MCF 10A (cell line): ENCODE data around the gene SUGT1. TPM values are rescaled to one million over a fixed set of nuclear protein-coding genes. Genes with fewer than 3 reads are reported as not detected.

ENCODE experiments used
- BruUV-seq: library from RNA; stranded (reverse); fragments of 400-500 nt; replicated peaks from 2 replicates; lab custom pipeline; 2021; lab: Mats Ljungman, UMichigan
- CTCF ChIA-PET: fragments of 300-600 bp; sonication (Branson Sonifier 250); formaldehyde crosslinking; extraction: SDS; loops from one replicate; lab custom pipeline; 2021; ENCODE audit warnings: antibody characterized with exemption, inconsistent platforms; lab: Yijun Ruan, JAX
- POLR2A ChIA-PET: fragments of 300-600, 350-650 bp; sonication (Branson Sonifier 250); formaldehyde crosslinking; extraction: SDS; loops from one replicate; lab custom pipeline; 2020; ENCODE audit warnings: antibody characterized with exemption, inconsistent platforms; lab: Yijun Ruan, JAX
- DNase-seq: peaks from one replicate; pipeline ENCODE4 v3.0.0-alpha.2; 2018; ENCODE audit not compliant: unreplicated experiment
- H3K27ac Mint-ChIP-seq: one replicate; pipeline ENCODE4 v1.8.0; 2022; ENCODE audit warnings: mild to moderate bottlenecking, low read depth, mixed read lengths; ENCODE audit not compliant: unreplicated experiment
- H3K27me3 Mint-ChIP-seq: one replicate; pipeline ENCODE4 v1.8.0; 2022; ENCODE audit warnings: mixed read lengths; ENCODE audit not compliant: insufficient read depth, unreplicated experiment
- H3K36me3 Mint-ChIP-seq: one replicate; pipeline ENCODE4 v1.8.0; 2022; ENCODE audit warnings: mild to moderate bottlenecking, moderate library complexity, mixed read lengths; ENCODE audit not compliant: insufficient read depth, unreplicated experiment
- H3K4me1 Mint-ChIP-seq: one replicate; pipeline ENCODE4 v1.8.0; 2022; ENCODE audit warnings: mixed read lengths; ENCODE audit not compliant: insufficient read depth, unreplicated experiment
- H3K4me3 Mint-ChIP-seq: one replicate; pipeline ENCODE4 v1.8.0; 2022; ENCODE audit warnings: mild to moderate bottlenecking, moderate library complexity, mixed read lengths; ENCODE audit not compliant: unreplicated experiment
- H3K9me3 Mint-ChIP-seq: one replicate; pipeline ENCODE4 v1.8.0; 2022; ENCODE audit warnings: mixed read lengths; ENCODE audit not compliant: unreplicated experiment
- CTCF ChIP-seq: fragments of 200-600 bp; IDR thresholded peaks from one replicate; pipeline ENCODE4 v1.8.0; 2022; ENCODE audit warnings: antibody characterized with exemption, mild to moderate bottlenecking; ENCODE audit not compliant: unreplicated experiment
- intact Hi-C: fragments of 100-400 bp; cut with micrococcal nuclease; formaldehyde crosslinking; loops from 2 replicates; pipeline ENCODE4 v1.14.1; 2022
- total RNA-seq: library from RNA; stranded (reverse); gene quantifications from 2 replicates; pipeline ENCODE4 v1.2.3, GENCODE V29; 2022

The SUGT1 gene
- total RNA-seq, 1 experiment from 2014 or later, result 58.4 TPM

GRCh38 chr13:52746141-52746540 is 93.5 kb downstream of the SUGT1 start:
- Mint-ChIP-seq H3K27ac (no peak overlapping the region), H3K27me3 (peaks cover 66% of the 10 kb centered on the region), H3K4me3 (no peak overlapping the region), H3K9me3 (no peaks in the 10 kb centered on the region), H3K4me1 (no peaks in the 10 kb centered on the region), H3K36me3 (no peaks in the 10 kb centered on the region)
- no peak for TF ChIP-seq CTCF
- BruUV-seq, result no TSS peak
- intact Hi-C loops, result no loop called here
- ChIA-PET CTCF (interaction anchor here (0.6 to 0.9 kb wide), 3 partner anchors 22 to 487 kb away, joined by 3 to 4 read pairs (median 3); no protein-coding TSS in a partner anchor), POLR2A (interaction anchor here (0.7 kb wide), 1 partner anchor 24 kb away, joined by 3 read pairs; no protein-coding TSS in a partner anchor)
- DNase-seq, result no peak

GRCh38 chr13:52749419-52749818 is 96.8 kb downstream of the SUGT1 start:
- no peak overlapping the region for H3K4me3 Mint-ChIP-seq
- TF ChIP-seq CTCF, result no peak
- no peaks in the 10 kb centered on the region for H3K36me3 Mint-ChIP-seq
- no peak overlapping the region for H3K27ac Mint-ChIP-seq
- intact Hi-C loops, result no loop called here
- H3K4me1 Mint-ChIP-seq, result no peaks in the 10 kb centered on the region
- DNase-seq, result no peak
- peaks cover 61% of the 10 kb centered on the region for H3K27me3 Mint-ChIP-seq
- H3K9me3 Mint-ChIP-seq, result no peaks in the 10 kb centered on the region
- no TSS peak for BruUV-seq
- ChIA-PET CTCF (no interaction called here), POLR2A (no interaction called here)

Other genes with a start within 250 kb of the SUGT1 start
- 13.3 and 16.7 TPM in 2 replicates for gene THSD1, start 246.7 kb upstream of the SUGT1 start, total RNA-seq
- 42.8 and 43.4 TPM in 2 replicates for gene VPS36, start 202.2 kb upstream of the SUGT1 start, total RNA-seq
- 37.9 and 50.7 TPM in 2 replicates for gene CKAP2, start 197.4 kb upstream of the SUGT1 start, total RNA-seq
- gene HNRNPA1L2, start 10.4 kb upstream of the SUGT1 start, total RNA-seq, result 10.1 and 11.5 TPM in 2 replicates
- not detected in 2 replicates for gene CNMD, start 87.0 kb downstream of the SUGT1 start, total RNA-seq
- not detected in 2 replicates for gene PCDH8, start 195.8 kb downstream of the SUGT1 start, total RNA-seq